Activated CD4-positive, CD25-positive, alpha-beta regulatory T cell treated with anti-CD3 and anti-CD28 coated beads, Interleukin-2, amount 50 U/mL, for 72 hours (primary cell): ENCODE data around the gene PTPRU.
"Not testable (repeated sequence)": the region's sequence is repeated elsewhere in the genome, so short reads cannot be mapped to it uniquely, and the experiment has no call there.

Experiments used
- DNase-seq: peaks from one replicate; pipeline ENCODE4 v3.0.0; 2021

The PTPRU gene

GRCh38 chr1:29298246-29298645 is 61.9 kb downstream of the PTPRU start:
- no peak for DNase-seq

GRCh38 chr1:29299446-29299845 is 63.1 kb downstream of the PTPRU start:
- DNase-seq = no peak

- not testable (repeated sequence) for DNase-seq
Observed at GRCh38 chr1:29301732-29302131, 65.4 kb downstream of the PTPRU start.

- no peak for DNase-seq
Observed at GRCh38 chr1:29303201-29304024, 67.1 kb downstream of the PTPRU start.

- DNase-seq = no peak
Observed at GRCh38 chr1:29304025-29304684, 67.8 kb downstream of the PTPRU start.

- DNase-seq = no peak
Observed at GRCh38 chr1:29305943-29306342, 69.6 kb downstream of the PTPRU start.

GRCh38 chr1:29306471-29307140 is 70.3 kb downstream of the PTPRU start:
- DNase-seq = no peak

GRCh38 chr1:29309075-29309474 is 72.8 kb downstream of the PTPRU start:
- no peak for DNase-seq

GRCh38 chr1:29309621-29310020 is 73.3 kb downstream of the PTPRU start:
- DNase-seq = no peak

GRCh38 chr1:29310616-29311180 is 74.4 kb downstream of the PTPRU start:
- DNase-seq = no peak

GRCh38 chr1:29311352-29312030 is 75.2 kb downstream of the PTPRU start:
- no peak for DNase-seq

- no peak for DNase-seq
Observed at GRCh38 chr1:29312469-29313461, 76.4 kb downstream of the PTPRU start.

GRCh38 chr1:29314685-29315084 is 78.4 kb downstream of the PTPRU start:
- not testable (repeated sequence) for DNase-seq

GRCh38 chr1:29315262-29315661 is 78.9 kb downstream of the PTPRU start:
- no peak for DNase-seq

GRCh38 chr1:29315876-29316275 is 79.6 kb downstream of the PTPRU start:
- DNase-seq = no peak

- no peak for DNase-seq
Observed at GRCh38 chr1:29317063-29317915, 81.0 kb downstream of the PTPRU start.

- DNase-seq = no peak
Observed at GRCh38 chr1:29317916-29318530, 81.7 kb downstream of the PTPRU start.

- DNase-seq = no peak
Observed at GRCh38 chr1:29318724-29319123, 82.4 kb downstream of the PTPRU start.

- DNase-seq = no peak
Observed at GRCh38 chr1:29319300-29320110, 83.2 kb downstream of the PTPRU start.
